ENCODE measurements around the gene DYNLRB1. TPM values are rescaled to one million over a fixed set of nuclear protein-coding genes. Genes with fewer than 3 reads are reported as not detected.

DYNLRB1 gene
- total and polyA plus RNA-seq, 2 of the 13 experiments (the other 11 are each of a cell fraction or from before 2014, with no cell fraction given): 140 to 244 TPM

DNA sequence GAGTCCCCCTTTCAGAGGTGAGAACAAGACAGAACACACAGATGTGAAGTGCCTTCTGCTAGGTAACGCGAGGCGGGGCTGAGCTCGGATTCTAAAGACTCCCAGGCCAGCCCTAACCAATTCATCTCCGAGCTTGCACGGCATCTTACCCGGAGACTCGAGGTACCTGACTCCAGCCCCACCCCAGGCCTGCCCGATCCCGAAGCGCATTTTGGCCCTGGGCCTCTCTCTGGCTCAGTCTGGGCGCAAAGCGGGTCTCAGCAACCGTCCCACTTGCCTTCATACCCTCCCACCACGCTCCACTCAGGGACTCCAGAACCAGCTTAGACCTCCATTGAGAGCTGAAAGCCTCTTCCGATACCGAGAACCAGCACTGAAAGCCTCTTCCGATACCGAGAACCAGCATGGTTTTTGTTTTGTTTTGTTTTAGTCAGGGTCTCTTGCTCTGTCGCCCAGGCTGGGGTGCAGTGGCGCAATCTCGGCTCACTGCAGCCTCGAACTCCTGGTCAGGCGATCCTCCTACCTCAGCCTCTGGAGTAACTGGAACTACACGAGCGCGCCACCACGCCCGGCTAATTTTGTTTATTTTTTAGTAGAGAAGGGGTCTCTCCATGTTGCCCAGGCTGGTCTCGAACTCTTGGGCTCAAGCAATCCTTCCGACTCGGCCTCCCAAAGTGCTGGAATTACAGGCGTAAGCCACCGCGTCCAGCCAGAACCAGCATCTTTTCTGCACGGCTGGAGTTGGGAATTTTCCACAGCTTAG, 557 bp upstream of the DYNLRB1 start (continued):
- TF ChIP-seq, protein P1, sequence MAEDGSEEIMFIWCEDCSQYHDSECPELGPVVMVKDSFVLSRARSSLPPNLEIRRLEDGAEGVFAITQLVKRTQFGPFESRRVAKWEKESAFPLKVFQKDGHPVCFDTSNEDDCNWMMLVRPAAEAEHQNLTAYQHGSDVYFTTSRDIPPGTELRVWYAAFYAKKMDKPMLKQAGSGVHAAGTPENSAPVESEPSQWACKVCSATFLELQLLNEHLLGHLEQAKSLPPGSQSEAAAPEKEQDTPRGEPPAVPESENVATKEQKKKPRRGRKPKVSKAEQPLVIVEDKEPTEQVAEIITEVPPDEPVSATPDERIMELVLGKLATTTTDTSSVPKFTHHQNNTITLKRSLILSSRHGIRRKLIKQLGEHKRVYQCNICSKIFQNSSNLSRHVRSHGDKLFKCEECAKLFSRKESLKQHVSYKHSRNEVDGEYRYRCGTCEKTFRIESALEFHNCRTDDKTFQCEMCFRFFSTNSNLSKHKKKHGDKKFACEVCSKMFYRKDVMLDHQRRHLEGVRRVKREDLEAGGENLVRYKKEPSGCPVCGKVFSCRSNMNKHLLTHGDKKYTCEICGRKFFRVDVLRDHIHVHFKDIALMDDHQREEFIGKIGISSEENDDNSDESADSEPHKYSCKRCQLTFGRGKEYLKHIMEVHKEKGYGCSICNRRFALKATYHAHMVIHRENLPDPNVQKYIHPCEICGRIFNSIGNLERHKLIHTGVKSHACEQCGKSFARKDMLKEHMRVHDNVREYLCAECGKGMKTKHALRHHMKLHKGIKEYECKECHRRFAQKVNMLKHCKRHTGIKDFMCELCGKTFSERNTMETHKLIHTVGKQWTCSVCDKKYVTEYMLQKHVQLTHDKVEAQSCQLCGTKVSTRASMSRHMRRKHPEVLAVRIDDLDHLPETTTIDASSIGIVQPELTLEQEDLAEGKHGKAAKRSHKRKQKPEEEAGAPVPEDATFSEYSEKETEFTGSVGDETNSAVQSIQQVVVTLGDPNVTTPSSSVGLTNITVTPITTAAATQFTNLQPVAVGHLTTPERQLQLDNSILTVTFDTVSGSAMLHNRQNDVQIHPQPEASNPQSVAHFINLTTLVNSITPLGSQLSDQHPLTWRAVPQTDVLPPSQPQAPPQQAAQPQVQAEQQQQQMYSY (CRISPR knock-in tag; IDR thresholded peaks at IDR 0.05): peak; percentile 27
- TF ChIP-seq RORA (CRISPR knock-in tag; IDR thresholded peaks at IDR 0.05): no peak
- TF ChIP-seq, protein P2, sequence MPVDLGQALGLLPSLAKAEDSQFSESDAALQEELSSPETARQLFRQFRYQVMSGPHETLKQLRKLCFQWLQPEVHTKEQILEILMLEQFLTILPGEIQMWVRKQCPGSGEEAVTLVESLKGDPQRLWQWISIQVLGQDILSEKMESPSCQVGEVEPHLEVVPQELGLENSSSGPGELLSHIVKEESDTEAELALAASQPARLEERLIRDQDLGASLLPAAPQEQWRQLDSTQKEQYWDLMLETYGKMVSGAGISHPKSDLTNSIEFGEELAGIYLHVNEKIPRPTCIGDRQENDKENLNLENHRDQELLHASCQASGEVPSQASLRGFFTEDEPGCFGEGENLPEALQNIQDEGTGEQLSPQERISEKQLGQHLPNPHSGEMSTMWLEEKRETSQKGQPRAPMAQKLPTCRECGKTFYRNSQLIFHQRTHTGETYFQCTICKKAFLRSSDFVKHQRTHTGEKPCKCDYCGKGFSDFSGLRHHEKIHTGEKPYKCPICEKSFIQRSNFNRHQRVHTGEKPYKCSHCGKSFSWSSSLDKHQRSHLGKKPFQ (CRISPR knock-in tag; IDR thresholded peaks at IDR 0.05; ENCODE audit: insufficient replicate concordance): peak; percentile 3
- TF ChIP-seq ZNF747 (CRISPR knock-in tag; IDR thresholded peaks at IDR 0.05; ENCODE audit: borderline replicate concordance): no peak; the same call in 1 of the 2 replicates
- TF ChIP-seq ZNF263 (CRISPR knock-in tag; IDR thresholded peaks at IDR 0.05): no peak; the same call in 1 of the 2 replicates
- TF ChIP-seq WIZ (CRISPR knock-in tag; IDR thresholded peaks at IDR 0.05): no peak; the same call in 1 of the 2 replicates
- no peak for TF ChIP-seq ZNF224 (CRISPR knock-in tag; IDR thresholded peaks at IDR 0.05)
- TF ChIP-seq IKZF4 (CRISPR knock-in tag; IDR thresholded peaks at IDR 0.05; ENCODE audit: borderline replicate concordance, low read depth, not compliant biosample characterization): no peak
- TF ChIP-seq BRD4 (CRISPR knock-in tag; IDR thresholded peaks at IDR 0.05): no peak
- TF ChIP-seq MED8 (CRISPR knock-in tag; IDR thresholded peaks at IDR 0.05; ENCODE audit: insufficient replicate concordance): no peak
- TF ChIP-seq JARID2 (CRISPR knock-in tag; IDR thresholded peaks at IDR 0.05; ENCODE audit: insufficient replicate concordance): no peak
- TF ChIP-seq, protein P3, sequence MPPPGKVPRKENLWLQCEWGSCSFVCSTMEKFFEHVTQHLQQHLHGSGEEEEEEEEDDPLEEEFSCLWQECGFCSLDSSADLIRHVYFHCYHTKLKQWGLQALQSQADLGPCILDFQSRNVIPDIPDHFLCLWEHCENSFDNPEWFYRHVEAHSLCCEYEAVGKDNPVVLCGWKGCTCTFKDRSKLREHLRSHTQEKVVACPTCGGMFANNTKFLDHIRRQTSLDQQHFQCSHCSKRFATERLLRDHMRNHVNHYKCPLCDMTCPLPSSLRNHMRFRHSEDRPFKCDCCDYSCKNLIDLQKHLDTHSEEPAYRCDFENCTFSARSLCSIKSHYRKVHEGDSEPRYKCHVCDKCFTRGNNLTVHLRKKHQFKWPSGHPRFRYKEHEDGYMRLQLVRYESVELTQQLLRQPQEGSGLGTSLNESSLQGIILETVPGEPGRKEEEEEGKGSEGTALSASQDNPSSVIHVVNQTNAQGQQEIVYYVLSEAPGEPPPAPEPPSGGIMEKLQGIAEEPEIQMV (CRISPR knock-in tag; IDR thresholded peaks at IDR 0.05; ENCODE audit: low read depth): 0 out of 2 replicates have a peak, but pooled peaks have one; percentile 22
- no peak for TF ChIP-seq ZNF329 (CRISPR knock-in tag; IDR thresholded peaks at IDR 0.05; ENCODE audit: low read depth)
- TF ChIP-seq GABPA (IDR thresholded peaks at IDR 0.05; ENCODE audit: low read depth, low read length): no peak
- no peak for TF ChIP-seq GABPA (CRISPR knock-in tag; IDR thresholded peaks at IDR 0.05; ENCODE audit: low read depth)
- TF ChIP-seq, protein P4, sequence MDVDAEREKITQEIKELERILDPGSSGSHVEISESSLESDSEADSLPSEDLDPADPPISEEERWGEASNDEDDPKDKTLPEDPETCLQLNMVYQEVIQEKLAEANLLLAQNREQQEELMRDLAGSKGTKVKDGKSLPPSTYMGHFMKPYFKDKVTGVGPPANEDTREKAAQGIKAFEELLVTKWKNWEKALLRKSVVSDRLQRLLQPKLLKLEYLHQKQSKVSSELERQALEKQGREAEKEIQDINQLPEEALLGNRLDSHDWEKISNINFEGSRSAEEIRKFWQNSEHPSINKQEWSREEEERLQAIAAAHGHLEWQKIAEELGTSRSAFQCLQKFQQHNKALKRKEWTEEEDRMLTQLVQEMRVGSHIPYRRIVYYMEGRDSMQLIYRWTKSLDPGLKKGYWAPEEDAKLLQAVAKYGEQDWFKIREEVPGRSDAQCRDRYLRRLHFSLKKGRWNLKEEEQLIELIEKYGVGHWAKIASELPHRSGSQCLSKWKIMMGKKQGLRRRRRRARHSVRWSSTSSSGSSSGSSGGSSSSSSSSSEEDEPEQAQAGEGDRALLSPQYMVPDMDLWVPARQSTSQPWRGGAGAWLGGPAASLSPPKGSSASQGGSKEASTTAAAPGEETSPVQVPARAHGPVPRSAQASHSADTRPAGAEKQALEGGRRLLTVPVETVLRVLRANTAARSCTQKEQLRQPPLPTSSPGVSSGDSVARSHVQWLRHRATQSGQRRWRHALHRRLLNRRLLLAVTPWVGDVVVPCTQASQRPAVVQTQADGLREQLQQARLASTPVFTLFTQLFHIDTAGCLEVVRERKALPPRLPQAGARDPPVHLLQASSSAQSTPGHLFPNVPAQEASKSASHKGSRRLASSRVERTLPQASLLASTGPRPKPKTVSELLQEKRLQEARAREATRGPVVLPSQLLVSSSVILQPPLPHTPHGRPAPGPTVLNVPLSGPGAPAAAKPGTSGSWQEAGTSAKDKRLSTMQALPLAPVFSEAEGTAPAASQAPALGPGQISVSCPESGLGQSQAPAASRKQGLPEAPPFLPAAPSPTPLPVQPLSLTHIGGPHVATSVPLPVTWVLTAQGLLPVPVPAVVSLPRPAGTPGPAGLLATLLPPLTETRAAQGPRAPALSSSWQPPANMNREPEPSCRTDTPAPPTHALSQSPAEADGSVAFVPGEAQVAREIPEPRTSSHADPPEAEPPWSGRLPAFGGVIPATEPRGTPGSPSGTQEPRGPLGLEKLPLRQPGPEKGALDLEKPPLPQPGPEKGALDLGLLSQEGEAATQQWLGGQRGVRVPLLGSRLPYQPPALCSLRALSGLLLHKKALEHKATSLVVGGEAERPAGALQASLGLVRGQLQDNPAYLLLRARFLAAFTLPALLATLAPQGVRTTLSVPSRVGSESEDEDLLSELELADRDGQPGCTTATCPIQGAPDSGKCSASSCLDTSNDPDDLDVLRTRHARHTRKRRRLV (CRISPR knock-in tag; IDR thresholded peaks at IDR 0.05): no peak
- TF ChIP-seq MZF1 (CRISPR knock-in tag; IDR thresholded peaks at IDR 0.05; ENCODE audit: borderline replicate concordance): no peak

Measured in HepG2 (cell line).